Fibroblast of the aortic adventitia (primary cell): ENCODE measurements around the gene NECAB2. TPM values are rescaled to one million over a fixed set of nuclear protein-coding genes. Genes with fewer than 3 reads are reported as not detected.

Source experiments
- DNase-seq: peaks from one replicate; pipeline ENCODE4 v3.0.0-alpha.2; 2010; ENCODE audit warnings: low read depth
- H3K4me3 ChIP-seq: 2 replicates; pipeline ENCODE4 v1.5.1; 2011; ENCODE audit warnings: low read depth, mild to moderate bottlenecking, control low read depth, low read length, moderate library complexity
- CTCF ChIP-seq: IDR thresholded peaks from 2 replicates; pipeline ENCODE4 v1.5.1; 2011; ENCODE audit warnings: mild to moderate bottlenecking, low read length, control low read depth, inconsistent platforms; ENCODE audit not compliant: insufficient read depth
- total RNA-seq: library from RNA; depleted of rRNA; stranded (reverse); fragments of >200 nt; gene quantifications from 2 replicates; pipeline ENCODE4 v1.2.3, GENCODE V29; 2012; ENCODE audit warnings: low replicate concordance

Gene NECAB2
- total RNA-seq, 1 donor: 0.18 TPM

GRCh38 chr16:83973581-83974385, 5.7 kb downstream of the NECAB2 start:
- H3K4me3 ChIP-seq: no peak overlapping the region
- TF ChIP-seq CTCF: no peak
- no peak for DNase-seq

GRCh38 chr16:83974475-83974874, 6.4 kb downstream of the NECAB2 start:
- no peak for DNase-seq
- TF ChIP-seq CTCF: no peak
- no peak overlapping the region for H3K4me3 ChIP-seq

- no peak for TF ChIP-seq CTCF
- no peak for DNase-seq
- H3K4me3 ChIP-seq: no peak overlapping the region
Observed at GRCh38 chr16:83975590-83976260, 7.7 kb downstream of the NECAB2 start.

- no peak for TF ChIP-seq CTCF
- no peak overlapping the region for H3K4me3 ChIP-seq
- DNase-seq: no peak
Observed at GRCh38 chr16:83977056-83977815, 9.2 kb downstream of the NECAB2 start.

GRCh38 chr16:83978401-83978904, 10.4 kb downstream of the NECAB2 start:
- H3K4me3 ChIP-seq: no peak overlapping the region
- DNase-seq: no peak
- TF ChIP-seq CTCF: no peak

- no peak for TF ChIP-seq CTCF
Observed at GRCh38 chr16:83979441-83979840, 11.4 kb downstream of the NECAB2 start.

More at GRCh38 chr16:83979441-83979840, 11.4 kb downstream of the NECAB2 start:
- DNase-seq: no peak
- H3K4me3 ChIP-seq: no peak overlapping the region
